NCI-H748 treated with DMSO at 0.1 percent for 48 hours (cell line): ENCODE results near the gene PHC3.

Source experiments
- DNase-seq: peaks from one replicate; lab custom pipeline; 2025; lab: John Stamatoyannopoulos, UW

Gene PHC3

DNA sequence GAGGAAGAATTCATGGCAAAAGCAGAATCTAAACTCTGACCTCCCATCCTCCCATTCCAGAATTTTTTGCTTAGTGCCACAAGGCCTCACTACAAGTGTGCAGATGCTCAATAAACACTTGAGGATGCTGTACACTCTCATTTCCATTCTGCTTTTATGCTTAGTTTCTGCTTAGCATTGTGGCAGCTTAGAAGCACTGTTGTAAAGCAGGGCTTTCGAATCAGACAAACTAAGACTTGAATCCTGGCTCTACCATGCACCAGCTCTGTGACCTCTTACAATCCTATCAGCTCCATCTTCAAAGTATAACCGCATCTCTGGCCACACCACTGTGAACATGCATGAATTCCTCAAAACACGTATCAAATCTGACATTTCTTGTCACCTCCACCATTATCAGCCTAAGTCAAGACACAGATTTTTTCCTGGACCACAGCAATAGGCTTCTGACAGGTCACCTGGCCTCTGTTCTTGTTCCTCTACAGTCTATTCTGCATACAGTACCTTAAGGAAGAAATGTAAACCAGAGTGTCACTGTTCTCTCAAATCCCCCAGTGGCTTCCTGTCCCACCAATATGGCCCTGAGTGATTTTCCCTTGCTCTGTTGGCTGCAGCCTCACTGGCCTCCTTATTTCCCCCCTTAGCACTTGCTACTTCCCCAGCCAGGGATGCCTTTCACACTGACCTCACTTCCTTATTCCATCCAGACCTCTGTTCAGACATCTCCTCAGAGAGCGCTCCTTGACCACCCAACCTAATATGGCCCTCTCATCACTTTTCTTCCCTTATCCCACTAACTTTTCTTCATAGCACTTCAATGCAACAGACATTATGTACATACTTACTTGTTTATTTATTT lies 8.1 kb upstream of the PHC3 start:
- no peak for DNase-seq

- DNase-seq: no peak
These were observed 1.2 kb downstream of the PHC3 start for GRCh38 chr3:170180079-170180907.

DNA sequence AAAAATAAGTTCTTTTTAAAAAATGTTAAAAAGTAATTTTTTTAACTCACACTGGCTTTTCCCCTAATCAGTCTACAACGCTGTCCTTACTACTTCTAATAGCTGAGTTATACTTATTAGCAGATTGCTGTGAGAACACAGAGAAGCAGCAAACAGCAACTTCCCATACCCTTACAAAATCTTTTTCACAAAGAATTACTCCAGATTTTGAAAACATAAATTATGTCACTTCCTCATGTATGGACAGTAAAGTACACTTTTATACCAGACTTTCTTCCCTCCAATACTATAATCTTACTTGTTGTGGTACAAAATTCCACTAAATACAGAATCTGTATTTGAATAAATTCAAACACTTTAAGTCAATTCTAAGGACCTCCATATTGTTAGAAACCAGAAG lies 2.1 kb downstream of the PHC3 start:
- DNase-seq: no peak

GRCh38 chr3:170178651-170179050 lies 2.9 kb downstream of the PHC3 start:
- no peak for DNase-seq

DNA sequence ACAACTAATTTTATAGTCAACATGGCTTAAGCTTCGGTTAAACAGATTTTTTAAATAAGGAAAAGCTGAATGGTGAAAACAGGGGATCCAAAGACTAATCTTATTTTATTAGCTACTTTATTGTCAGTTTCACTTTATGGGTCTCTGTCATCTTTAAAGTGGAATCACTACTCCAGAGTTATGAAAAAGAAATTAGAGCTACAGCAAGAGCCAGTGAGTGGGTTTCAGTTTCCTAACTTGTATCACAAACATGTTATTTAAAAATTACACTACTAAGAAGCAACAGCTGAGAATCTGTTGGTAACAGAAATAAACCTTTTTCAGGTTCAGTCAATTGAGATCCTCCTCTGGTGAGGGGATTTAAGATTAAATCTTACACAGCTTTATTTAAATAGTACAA lies 10.0 kb downstream of the PHC3 start:
- no peak for DNase-seq

- no peak for DNase-seq
These were observed 16.8 kb downstream of the PHC3 start for GRCh38 chr3:170164717-170165116.

- DNase-seq: no peak
These were observed 17.4 kb downstream of the PHC3 start for GRCh38 chr3:170163956-170164645.

DNA sequence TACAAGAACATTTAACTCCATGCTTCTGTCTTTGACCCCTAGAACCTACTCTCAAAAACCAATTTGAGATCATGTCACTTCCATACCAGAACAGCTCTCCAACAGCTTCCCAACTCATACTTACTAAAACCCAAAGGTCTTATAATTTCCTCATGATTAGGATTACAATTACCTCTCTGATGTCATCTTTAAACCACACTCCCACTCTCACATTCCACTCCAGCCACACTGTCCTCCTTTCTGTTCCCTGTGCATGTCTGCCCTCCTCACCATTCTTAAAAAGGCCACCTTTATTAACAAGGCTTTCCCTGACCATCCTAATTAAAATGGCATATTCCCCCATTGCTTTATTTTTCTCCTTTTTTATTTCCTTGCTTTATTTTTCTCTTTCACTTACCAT lies 18.9 kb downstream of the PHC3 start:
- DNase-seq: no peak

DNA sequence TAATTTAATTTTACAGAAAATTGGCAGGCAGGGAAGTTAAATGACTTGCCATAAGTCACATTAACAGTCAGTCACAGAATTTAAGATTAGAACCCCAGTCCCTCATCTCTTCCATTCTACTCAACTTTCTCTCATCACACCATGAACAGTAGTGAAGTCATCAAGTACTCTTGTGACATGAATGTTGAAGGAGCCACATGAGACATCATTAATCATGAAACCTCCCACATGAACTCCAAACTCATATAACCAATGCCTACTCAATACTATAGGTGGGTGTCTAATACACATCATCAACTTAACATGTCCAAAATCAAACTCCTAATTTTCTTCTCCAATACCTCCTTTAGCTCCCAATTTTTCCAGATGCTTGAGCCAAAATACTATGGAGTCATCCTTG lies 19.5 kb downstream of the PHC3 start:
- no peak for DNase-seq

DNA sequence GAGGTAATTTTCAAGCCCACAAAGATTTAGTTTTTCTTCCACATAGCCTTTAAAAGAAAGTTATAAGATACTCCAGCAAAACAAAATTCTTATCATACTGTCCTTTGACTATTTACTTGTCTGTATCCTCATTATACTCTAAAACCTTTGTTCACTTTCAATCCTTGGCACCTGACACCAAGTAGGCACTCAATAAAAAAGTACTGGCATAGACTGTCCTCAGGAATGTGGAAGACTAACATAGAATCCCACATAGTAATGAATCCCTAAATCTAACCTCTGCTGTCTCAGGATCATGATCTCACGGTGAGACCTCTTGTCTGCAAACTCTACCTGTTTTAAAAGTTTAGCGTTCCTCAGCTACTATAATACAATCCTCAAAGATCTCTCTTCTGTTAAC lies 21.6 kb downstream of the PHC3 start:
- DNase-seq: no peak

DNA sequence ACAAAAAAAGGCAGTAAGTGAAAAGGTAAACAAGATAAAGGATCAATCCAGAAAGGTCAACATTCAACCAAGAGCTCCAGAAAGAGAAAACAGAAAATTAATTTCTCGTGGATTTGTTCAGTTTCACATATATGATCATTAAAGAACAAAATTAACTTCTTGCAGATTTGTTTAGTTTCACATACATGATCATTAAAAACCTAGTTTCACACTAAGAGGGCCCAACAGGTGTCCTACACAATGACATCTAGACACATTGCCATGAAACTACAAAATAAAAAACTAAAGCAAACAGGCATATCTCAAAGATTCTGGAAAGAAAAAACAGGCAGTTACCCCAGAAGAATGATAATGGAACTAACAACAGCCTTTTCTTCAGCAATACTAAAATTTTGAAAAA lies 22.1 kb downstream of the PHC3 start:
- DNase-seq: no peak

DNA sequence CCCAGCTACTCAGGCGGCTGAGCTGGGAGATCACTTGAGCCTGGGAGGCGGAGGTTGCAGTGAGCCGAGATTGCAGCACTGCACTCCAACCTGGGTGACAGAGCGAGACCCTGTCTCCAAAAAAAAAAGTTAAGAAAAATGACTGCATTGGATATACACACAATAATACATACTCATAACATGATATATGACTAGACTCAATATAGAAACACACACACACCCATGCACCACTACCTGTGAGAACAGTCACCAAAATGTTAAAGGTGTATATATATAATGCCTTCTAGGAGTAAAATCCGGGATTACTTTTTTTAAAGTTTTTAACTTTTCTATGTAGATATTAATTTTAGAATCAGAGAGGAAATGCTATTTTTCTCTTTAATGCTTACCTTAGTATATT lies 25.9 kb downstream of the PHC3 start:
- no peak for DNase-seq

GRCh38 chr3:170154569-170155143 lies 26.9 kb downstream of the PHC3 start:
- no peak for DNase-seq

- DNase-seq: no peak
These were observed 27.4 kb downstream of the PHC3 start for GRCh38 chr3:170154084-170154483.

DNA sequence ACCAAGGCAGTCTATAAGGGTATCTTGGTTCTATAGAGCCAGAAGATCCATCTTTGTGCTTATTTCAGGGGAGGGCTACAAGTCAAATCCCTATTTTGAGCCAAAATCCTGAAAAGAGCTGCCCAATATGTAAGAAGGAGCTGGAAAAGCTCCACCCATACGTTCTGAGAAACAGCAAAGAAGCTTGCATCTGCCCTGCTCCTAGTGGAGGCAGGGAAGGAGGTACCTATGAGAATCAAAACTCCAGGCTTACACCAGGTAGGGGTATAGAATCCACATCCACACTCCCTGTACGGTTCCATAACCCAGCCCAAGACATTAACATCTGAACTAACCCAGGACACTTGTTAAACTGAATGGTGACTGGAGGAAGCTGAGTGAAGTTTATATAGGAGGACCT lies 30.0 kb downstream of the PHC3 start:
- no peak for DNase-seq

GRCh38 chr3:170149016-170149415 lies 32.5 kb downstream of the PHC3 start:
- no peak for DNase-seq

- DNase-seq: no peak
These were observed 36.3 kb downstream of the PHC3 start for GRCh38 chr3:170145278-170145677.

GRCh38 chr3:170144437-170144843 lies 37.1 kb downstream of the PHC3 start:
- DNase-seq: no peak

DNA sequence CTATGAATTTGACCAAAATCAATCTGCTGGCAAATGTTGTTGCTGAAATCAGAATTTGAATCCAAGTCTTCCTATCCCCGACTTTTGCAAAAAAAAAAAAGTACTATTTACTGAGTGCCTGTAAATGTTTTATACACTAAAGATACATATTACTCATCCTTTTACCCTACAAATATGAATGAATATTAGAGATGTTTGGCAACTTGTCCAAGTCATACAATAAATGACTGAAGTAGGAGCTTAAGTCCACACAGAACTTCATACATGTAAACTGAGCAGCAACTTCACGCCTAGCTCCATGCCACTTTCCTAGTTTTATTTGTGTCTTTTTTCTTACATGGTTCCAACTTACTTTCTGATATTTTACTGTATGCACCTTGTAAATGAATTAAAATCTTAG lies 39.2 kb downstream of the PHC3 start:
- DNase-seq: no peak

DNA sequence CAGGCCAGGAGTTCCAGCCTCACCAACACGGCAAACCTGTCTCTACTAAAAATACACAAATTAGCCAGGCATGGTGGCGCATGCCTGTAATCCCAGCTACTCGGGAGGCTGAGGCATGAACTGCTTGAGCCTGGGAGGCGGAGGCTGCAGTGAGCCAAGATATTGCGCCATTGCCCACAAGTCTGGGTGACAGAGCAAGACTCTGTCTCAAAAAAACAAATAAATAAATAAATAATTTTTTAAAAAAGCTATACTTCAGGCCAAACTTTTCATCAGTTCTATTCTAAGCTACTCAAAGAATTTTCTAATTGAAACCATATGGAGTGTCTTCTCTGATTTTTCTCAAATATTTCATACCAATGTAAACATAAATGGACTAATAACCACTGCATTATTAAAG lies 43.5 kb downstream of the PHC3 start:
- DNase-seq: no peak

GRCh38 chr3:170132335-170132734 lies 49.2 kb downstream of the PHC3 start:
- no peak for DNase-seq

DNA sequence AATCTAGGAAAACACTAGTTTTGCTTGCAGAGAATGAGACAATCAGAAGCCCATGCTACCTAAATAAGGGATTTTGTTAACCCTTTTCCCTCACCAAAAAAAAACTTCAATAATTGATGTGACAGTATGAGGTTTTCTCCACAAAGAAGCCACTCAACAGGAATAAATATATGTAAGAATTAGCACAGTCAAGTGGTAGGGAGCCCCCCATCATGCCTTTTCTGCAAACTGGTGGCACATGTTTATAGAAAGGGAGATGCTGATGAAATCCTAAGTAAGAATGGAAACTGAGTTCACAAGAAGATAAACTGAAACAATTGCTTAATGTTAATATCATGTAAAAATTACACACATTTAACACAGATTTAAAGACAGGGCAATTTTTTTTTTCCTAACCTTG lies 51.0 kb downstream of the PHC3 start:
- no peak for DNase-seq
